WERI-Rb-1 (cell line): ENCODE results near the gene KCNJ11.
"Not testable (repeated sequence)": the region's sequence is repeated elsewhere in the genome, so short reads cannot be mapped to it uniquely, and the experiment has no call there.

Source experiments
- DNase-seq: peaks from one replicate; pipeline ENCODE4 v3.0.0-alpha.2; 2020
- H3K27ac ChIP-seq: fragments of 250-450 bp; sonication (Bioruptor Pico); 2 replicates; pipeline ENCODE4 v1.5.1; 2020; ENCODE audit warnings: mild to moderate bottlenecking, moderate library complexity
- H3K27me3 ChIP-seq: fragments of 250-450 bp; sonication (Bioruptor Pico); 2 replicates; pipeline ENCODE4 v1.5.1; 2021; ENCODE audit warnings: mild to moderate bottlenecking, low read depth, moderate library complexity; ENCODE audit not compliant: insufficient read depth, severe bottlenecking
- H3K36me3 ChIP-seq: fragments of 250-450 bp; sonication (Bioruptor Pico); 2 replicates; pipeline ENCODE4 v1.5.1; 2020; ENCODE audit warnings: mild to moderate bottlenecking, moderate library complexity
- H3K4me3 ChIP-seq: 2 replicates; pipeline ENCODE4 v1.5.1; 2011; ENCODE audit warnings: low read depth, mild to moderate bottlenecking, control low read depth, low read length
- H3K9me3 ChIP-seq: fragments of 250-450 bp; sonication (Bioruptor Pico); 2 replicates; pipeline ENCODE4 v1.5.1; 2021; ENCODE audit warnings: mild to moderate bottlenecking, moderate library complexity; ENCODE audit not compliant: severe bottlenecking
- CTCF ChIP-seq: IDR thresholded peaks from 2 replicates; pipeline ENCODE4 v1.5.1; 2011; ENCODE audit warnings: low read depth, mild to moderate bottlenecking, control low read depth, inconsistent platforms, low read length

Gene KCNJ11

GRCh38 chr11:17430616-17431015, 42.2 kb upstream of the KCNJ11 start:
- peaks cover 6% of the 10 kb centered on the region; the same call in 1 of the 2 replicates for H3K36me3 ChIP-seq
- H3K4me3 ChIP-seq: no peak overlapping the region
- no peaks in the 10 kb centered on the region for H3K9me3 ChIP-seq
- TF ChIP-seq CTCF: no peak
- no peak for DNase-seq
- peak overlapping the region; percentile 94 for H3K27ac ChIP-seq
- no peaks in the 10 kb centered on the region for H3K27me3 ChIP-seq

GRCh38 chr11:17428925-17429324, 40.5 kb upstream of the KCNJ11 start:
- H3K27ac ChIP-seq: peak overlapping the region; percentile 46

GRCh38 chr11:17428261-17428660, 39.8 kb upstream of the KCNJ11 start:
- no peak for TF ChIP-seq CTCF
- Histone ChIP-seq H3K27me3 (no peaks in the 10 kb centered on the region), H3K4me3 (no peak overlapping the region), H3K36me3 (peaks cover 6% of the 10 kb centered on the region; the same call in 1 of the 2 replicates), H3K9me3 (no peaks in the 10 kb centered on the region), H3K27ac (0 out of 2 replicates have a peak overlapping the region, but pooled peaks have one; percentile 24)
- DNase-seq: no peak

More at GRCh38 chr11:17428925-17429324, 40.5 kb upstream of the KCNJ11 start:
- DNase-seq: no peak
- TF ChIP-seq CTCF: no peak
- Histone ChIP-seq H3K9me3 (no peaks in the 10 kb centered on the region), H3K27me3 (no peaks in the 10 kb centered on the region), H3K36me3 (peaks cover 6% of the 10 kb centered on the region; the same call in 1 of the 2 replicates), H3K4me3 (no peak overlapping the region)

GRCh38 chr11:17426233-17426632, 37.8 kb upstream of the KCNJ11 start:
- not testable (repeated sequence) for H3K9me3 ChIP-seq, H3K4me3 ChIP-seq, DNase-seq, H3K27me3 ChIP-seq, H3K36me3 ChIP-seq, H3K27ac ChIP-seq

GRCh38 chr11:17423533-17424310, 35.3 kb upstream of the KCNJ11 start:
- no peak for TF ChIP-seq CTCF
- no peak overlapping the region for H3K27ac ChIP-seq
- H3K9me3 ChIP-seq: no peaks in the 10 kb centered on the region
- H3K4me3 ChIP-seq: no peak overlapping the region
- 0 out of 2 replicates have a peak, but pooled peaks cover 6% of the 10 kb centered on the region for H3K36me3 ChIP-seq
- no peaks in the 10 kb centered on the region for H3K27me3 ChIP-seq
- no peak for DNase-seq

GRCh38 chr11:17421781-17422180, 33.3 kb upstream of the KCNJ11 start:
- Histone ChIP-seq H3K4me3 (no peak overlapping the region), H3K36me3 (0 out of 2 replicates have a peak, but pooled peaks cover 6% of the 10 kb centered on the region), H3K9me3 (no peaks in the 10 kb centered on the region), H3K27me3 (no peaks in the 10 kb centered on the region), H3K27ac (no peak overlapping the region)
- no peak for DNase-seq
- TF ChIP-seq CTCF: no peak
